ENCODE measurements around the gene SOX30.

GRCh38 chr5:157682257-157682656 is 30.0 kb upstream of the SOX30 start:
- no peak for TF ChIP-seq CTCF (conservative IDR thresholded peaks at IDR 0.05 in 1 of 2, IDR thresholded peaks at IDR 0.05 in 1 of 2; ENCODE audit: extremely low read depth in 1 of 2, insufficient read depth in 1 of 2, low read depth in 1 of 2, low read length in 2 of 2)
- no peak for TF ChIP-seq EZH2 (IDR thresholded peaks at IDR 0.05; ENCODE audit: borderline replicate concordance, low read length)

Data from mammary epithelial cell (primary cell).